ENCODE results near the gene STAT4. TPM values are rescaled to one million over a fixed set of nuclear protein-coding genes. Genes with fewer than 3 reads are reported as not detected.
A peak's percentile ranks its signal among the peaks of the same experiment; 100 is the strongest.

Gene STAT4
- total RNA-seq, 2 experiments from 2014 or later = 70.8 to 72.2 TPM

DNA sequence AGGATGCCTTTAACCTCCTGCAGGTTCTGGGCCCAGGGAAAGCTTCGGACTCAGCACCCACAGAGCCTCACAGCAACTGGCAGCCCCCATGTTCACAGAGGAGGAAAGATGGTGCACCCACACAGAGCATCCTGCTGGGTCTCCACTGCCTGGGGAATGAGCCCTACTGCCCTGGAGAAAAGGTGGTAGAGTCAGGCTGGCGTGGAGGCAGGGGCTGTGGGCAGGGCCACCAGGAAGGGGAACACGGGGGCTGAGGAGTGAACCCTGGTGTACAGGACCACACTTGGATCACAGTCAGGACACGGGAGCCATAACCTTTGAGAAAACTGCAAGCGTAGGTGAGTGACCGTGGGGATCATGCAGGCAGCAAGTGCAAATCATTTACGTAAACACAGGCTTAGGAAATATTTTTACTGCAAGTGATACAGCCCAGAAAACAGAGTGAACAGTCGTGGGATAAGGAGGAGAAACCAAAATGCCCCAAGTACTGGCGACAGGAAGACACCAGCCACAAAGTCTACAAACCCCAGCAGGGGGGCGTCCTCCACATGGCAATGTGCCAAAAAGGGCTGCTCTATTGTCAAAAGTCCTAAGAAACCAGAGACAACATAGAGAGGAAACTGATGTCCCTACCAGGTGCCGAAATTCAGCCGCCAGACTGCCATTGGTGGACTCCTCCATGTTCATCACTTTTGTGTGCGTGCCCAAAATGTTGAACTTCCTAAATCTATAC is 164.4 kb downstream of the STAT4 start:
- H3K4me1 Mint-ChIP-seq (ENCODE audit: low read depth) = peaks cover 53% of the 10 kb centered on the region
- CTCF ChIA-PET = interaction anchor here (1.0 to 1.5 kb wide), 2 partner anchors 19 to 22 kb away, joined by 3 read pairs; no protein-coding TSS in a partner anchor

DNA sequence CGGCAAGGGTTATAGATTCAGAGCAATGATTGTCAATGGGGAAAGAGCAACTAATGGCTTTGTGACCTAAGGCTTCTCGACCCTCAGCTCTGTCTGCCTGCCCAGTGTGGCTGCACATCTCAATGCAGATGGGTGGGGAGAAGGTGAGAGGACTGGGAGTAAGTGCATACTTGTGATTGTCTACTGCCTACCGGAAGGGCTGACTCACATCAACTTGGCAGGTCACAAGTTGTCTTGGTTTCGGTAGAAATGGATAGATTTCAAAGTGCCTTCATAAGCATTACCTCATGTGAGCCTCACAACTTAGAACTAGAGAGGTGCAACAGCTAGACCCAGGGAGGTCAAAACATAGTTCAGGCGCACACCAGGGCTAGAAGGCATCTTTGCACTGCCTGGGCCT is 166.2 kb downstream of the STAT4 start:
- intact Hi-C loops (cut with micrococcal nuclease) = no loop called here
- CTCF ChIA-PET = interaction anchor here (0.9 to 1.6 kb wide), 5 partner anchors 9 to 20 kb away, joined by 3 to 4 read pairs (median 4); no protein-coding TSS in a partner anchor
- H3K4me1 Mint-ChIP-seq (ENCODE audit: low read depth) = peaks cover 63% of the 10 kb centered on the region

More for the DNA sequence above, 164.4 kb downstream of the STAT4 start:
- Mint-ChIP-seq H3K4me3 (no peak overlapping the region), H3K27me3 (no peaks in the 10 kb centered on the region), H3K9me3 (no peaks in the 10 kb centered on the region), H3K36me3 (ENCODE audit: low read depth) (peaks cover 91% of the 10 kb centered on the region), H3K27ac (peak overlapping the region; percentile 72)
- ATAC-seq = no peak
- POLR2A ChIA-PET = interaction anchor here (3.1 to 13.3 kb wide), 3 partner anchors 8 to 26 kb away, joined by 15 to 121 read pairs (median 17); no protein-coding TSS in a partner anchor
- TF ChIP-seq, protein P1, sequence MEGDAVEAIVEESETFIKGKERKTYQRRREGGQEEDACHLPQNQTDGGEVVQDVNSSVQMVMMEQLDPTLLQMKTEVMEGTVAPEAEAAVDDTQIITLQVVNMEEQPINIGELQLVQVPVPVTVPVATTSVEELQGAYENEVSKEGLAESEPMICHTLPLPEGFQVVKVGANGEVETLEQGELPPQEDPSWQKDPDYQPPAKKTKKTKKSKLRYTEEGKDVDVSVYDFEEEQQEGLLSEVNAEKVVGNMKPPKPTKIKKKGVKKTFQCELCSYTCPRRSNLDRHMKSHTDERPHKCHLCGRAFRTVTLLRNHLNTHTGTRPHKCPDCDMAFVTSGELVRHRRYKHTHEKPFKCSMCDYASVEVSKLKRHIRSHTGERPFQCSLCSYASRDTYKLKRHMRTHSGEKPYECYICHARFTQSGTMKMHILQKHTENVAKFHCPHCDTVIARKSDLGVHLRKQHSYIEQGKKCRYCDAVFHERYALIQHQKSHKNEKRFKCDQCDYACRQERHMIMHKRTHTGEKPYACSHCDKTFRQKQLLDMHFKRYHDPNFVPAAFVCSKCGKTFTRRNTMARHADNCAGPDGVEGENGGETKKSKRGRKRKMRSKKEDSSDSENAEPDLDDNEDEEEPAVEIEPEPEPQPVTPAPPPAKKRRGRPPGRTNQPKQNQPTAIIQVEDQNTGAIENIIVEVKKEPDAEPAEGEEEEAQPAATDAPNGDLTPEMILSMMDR (IDR thresholded peaks at IDR 0.05) = no peak
- intact Hi-C loops (cut with micrococcal nuclease) = no loop called here
- DNase-seq = no peak

DNA sequence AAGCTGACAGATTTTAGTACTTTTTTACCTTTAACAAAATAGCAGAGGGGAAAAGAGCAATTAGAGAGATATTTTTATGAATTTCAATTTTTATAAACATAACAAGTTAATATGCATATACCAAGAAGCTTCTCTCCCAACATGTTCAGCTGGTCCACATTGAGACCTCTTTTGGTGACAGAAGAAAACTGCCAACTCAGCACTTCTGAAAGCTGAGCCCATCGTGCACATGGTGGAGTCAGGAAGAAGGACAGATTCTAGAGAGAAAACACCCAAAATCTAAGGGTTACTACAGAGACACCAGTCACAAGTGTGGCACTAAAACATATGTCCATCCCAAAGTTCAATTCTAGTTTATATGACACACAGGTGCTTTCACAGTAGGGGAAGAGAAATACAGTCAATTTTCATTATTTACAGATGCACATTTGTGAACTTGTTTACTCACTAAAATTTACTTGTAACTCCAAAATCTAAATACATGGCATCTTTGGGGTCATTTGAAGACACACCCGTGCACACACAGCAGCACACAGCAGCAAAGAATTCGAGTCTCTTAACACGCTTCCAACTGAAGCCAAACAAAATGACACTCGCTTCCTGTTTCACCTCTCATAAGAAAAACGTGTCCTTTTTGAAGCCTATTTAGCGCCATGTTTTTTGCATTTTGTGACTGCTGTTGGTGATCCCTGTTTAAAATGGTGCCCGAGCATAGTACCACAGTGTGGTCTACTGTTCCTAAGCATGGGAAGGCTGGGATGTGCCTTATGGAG is 168.3 kb downstream of the STAT4 start:
- no peaks in the 10 kb centered on the region for H3K9me3 Mint-ChIP-seq
- TF ChIP-seq, protein P1 (IDR thresholded peaks at IDR 0.05) = no peak
- no peak overlapping the region for H3K4me3 Mint-ChIP-seq
- ChIA-PET POLR2A (interaction anchor here (0.8 to 13.0 kb wide), 3 partner anchors 10 to 30 kb away, joined by 3 to 121 read pairs (median 17); no protein-coding TSS in a partner anchor), CTCF (no interaction called here)
- DNase-seq (no peak), ATAC-seq (no peak)
- intact Hi-C loops (cut with micrococcal nuclease) = no loop called here
- H3K27me3 Mint-ChIP-seq = no peaks in the 10 kb centered on the region
- peak overlapping the region; percentile 66 for H3K27ac Mint-ChIP-seq
- H3K36me3 Mint-ChIP-seq (ENCODE audit: low read depth) = peaks cover 95% of the 10 kb centered on the region
- H3K4me1 Mint-ChIP-seq (ENCODE audit: low read depth) = peaks cover 78% of the 10 kb centered on the region

More for the DNA sequence above, 166.2 kb downstream of the STAT4 start:
- Mint-ChIP-seq H3K27ac (peak overlapping the region; percentile 44), H3K36me3 (ENCODE audit: low read depth) (peaks cover 93% of the 10 kb centered on the region), H3K27me3 (no peaks in the 10 kb centered on the region), H3K9me3 (no peaks in the 10 kb centered on the region), H3K4me3 (no peak overlapping the region)
- ATAC-seq (peak; percentile 69), DNase-seq (peak; percentile 45)
- TF ChIP-seq, protein P1 (IDR thresholded peaks at IDR 0.05) = no peak
- POLR2A ChIA-PET = interaction anchor here (0.8 to 4.5 kb wide), 13 partner anchors 9 to 41 kb away, joined by 3 to 17 read pairs (median 4); partner anchors contain the start of gene STAT1

DNA sequence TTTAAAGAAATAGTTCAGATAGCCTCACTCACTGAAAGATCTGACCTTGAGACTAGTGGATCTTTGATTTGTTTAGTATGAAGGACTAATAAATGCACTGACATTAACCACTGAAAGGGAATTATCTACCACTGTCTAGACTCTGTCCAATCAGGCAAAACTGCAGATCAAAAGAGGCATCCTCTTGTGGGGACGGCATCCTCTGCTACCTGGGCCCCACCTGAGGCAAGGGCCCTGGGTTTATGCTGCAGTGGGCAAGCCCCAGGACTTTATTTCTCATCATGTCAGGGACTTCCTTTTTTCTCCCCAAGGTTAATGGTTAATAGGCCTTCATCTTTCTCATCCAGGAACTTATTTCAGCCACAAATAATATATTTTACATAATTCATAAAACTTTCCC is 169.1 kb downstream of the STAT4 start:
- POLR2A ChIA-PET = interaction anchor here (1.0 to 13.0 kb wide), 3 partner anchors 9 to 14 kb away, joined by 5 to 121 read pairs (median 10); no protein-coding TSS in a partner anchor
- H3K4me1 Mint-ChIP-seq (ENCODE audit: low read depth) = peaks cover 76% of the 10 kb centered on the region

More for the DNA sequence above, 169.1 kb downstream of the STAT4 start:
- CTCF ChIA-PET = interaction anchor here (0.6 kb wide), 1 partner anchor 33 kb away, joined by 3 read pairs; no protein-coding TSS in a partner anchor
- TF ChIP-seq, protein P1 (IDR thresholded peaks at IDR 0.05) = no peak
- ATAC-seq = no peak
- no peak for DNase-seq
- H3K36me3 Mint-ChIP-seq (ENCODE audit: low read depth) = peaks cover 94% of the 10 kb centered on the region
- H3K9me3 Mint-ChIP-seq = no peaks in the 10 kb centered on the region
- no peaks in the 10 kb centered on the region for H3K27me3 Mint-ChIP-seq
- no peak overlapping the region for H3K4me3 Mint-ChIP-seq
- peak overlapping the region; percentile 39 for H3K27ac Mint-ChIP-seq
- intact Hi-C loops (cut with micrococcal nuclease) = no loop called here

All from activated CD8-positive, alpha-beta T cell treated with anti-CD3 and anti-CD28 coated beads for 36 hours (primary cell).